ENCODE measurements around the gene RFK. TPM values are rescaled to one million over a fixed set of nuclear protein-coding genes. Genes with fewer than 3 reads are reported as not detected.

RFK gene
- polyA plus RNA-seq, 1 donor from 2014 or later = 131 TPM

- peaks cover 6% of the 10 kb centered on the region for H3F3A ChIP-seq (ENCODE audit: insufficient read depth, low read length, poor library complexity, severe bottlenecking)
- H3K9me2 ChIP-seq (ENCODE audit: insufficient read depth, low read length) = no peaks in the 10 kb centered on the region
- no peaks in the 10 kb centered on the region for H4K20me1 ChIP-seq (ENCODE audit: insufficient read depth)
- no peak overlapping the region for H2AFZ ChIP-seq (ENCODE audit: low read depth, low read length)
- no peak overlapping the region for H3K27ac ChIP-seq (ENCODE audit: low read length)
- H3K79me2 ChIP-seq (replicated peaks; ENCODE audit: insufficient read depth, low read length) = no peaks in the 10 kb centered on the region
- no peak overlapping the region for H3K4me2 ChIP-seq (ENCODE audit: low read length)
- H3K9me3 ChIP-seq (ENCODE audit: low read length) = no peaks in the 10 kb centered on the region
- no peak overlapping the region for H3K4me3 ChIP-seq (ENCODE audit: low read length)
- no peaks in the 10 kb centered on the region for H3K27me3 ChIP-seq (ENCODE audit: insufficient read depth, low read depth, low read length)
- no peaks in the 10 kb centered on the region for H3K36me3 ChIP-seq (ENCODE audit: insufficient read depth, low read length)
- TF ChIP-seq REST (IDR thresholded peaks at IDR 0.05; ENCODE audit: borderline replicate concordance) (no peak), MXI1 (conservative IDR thresholded peaks at IDR 0.05; ENCODE audit: poor library complexity, severe bottlenecking) (no peak), RAD21 (conservative IDR thresholded peaks at IDR 0.05) (no peak), EZH2 (IDR thresholded peaks at IDR 0.05; ENCODE audit: borderline replicate concordance, insufficient read depth, low read length, poor library complexity, severe bottlenecking) (no peak)
- no peak overlapping the region for H3K9ac ChIP-seq (ENCODE audit: low read length)
Measured at GRCh38 chr9:76400534-76401096, 6.4 kb upstream of the RFK start.

GRCh38 chr9:76399856-76400255, 5.6 kb upstream of the RFK start:
- no peaks in the 10 kb centered on the region for H4K20me1 ChIP-seq (ENCODE audit: insufficient read depth)
- peaks cover 13% of the 10 kb centered on the region for H3F3A ChIP-seq (ENCODE audit: insufficient read depth, low read length, poor library complexity, severe bottlenecking)
- no peaks in the 10 kb centered on the region for H3K27me3 ChIP-seq (ENCODE audit: insufficient read depth, low read depth, low read length)
- H2AFZ ChIP-seq (ENCODE audit: low read depth, low read length) = no peak overlapping the region
- no peaks in the 10 kb centered on the region for H3K36me3 ChIP-seq (ENCODE audit: insufficient read depth, low read length)
- H3K9ac ChIP-seq (ENCODE audit: low read length) = no peak overlapping the region
- H3K4me3 ChIP-seq (ENCODE audit: low read length) = no peak overlapping the region
- no peak overlapping the region for H3K27ac ChIP-seq (ENCODE audit: low read length)
- no peaks in the 10 kb centered on the region for H3K9me2 ChIP-seq (ENCODE audit: insufficient read depth, low read length)
- no peaks in the 10 kb centered on the region for H3K79me2 ChIP-seq (replicated peaks; ENCODE audit: insufficient read depth, low read length)
- H3K9me3 ChIP-seq (ENCODE audit: low read length) = no peaks in the 10 kb centered on the region
- no peak for TF ChIP-seq REST (IDR thresholded peaks at IDR 0.05; ENCODE audit: borderline replicate concordance)
- no peak for TF ChIP-seq EP300 (conservative IDR thresholded peaks at IDR 0.05; ENCODE audit: poor library complexity, severe bottlenecking)
- TF ChIP-seq TAF1 (IDR thresholded peaks at IDR 0.05; ENCODE audit: low read depth) = no peak
- no peak for TF ChIP-seq CTCF (IDR thresholded peaks at IDR 0.05; ENCODE audit: poor library complexity, severe bottlenecking)
- TF ChIP-seq MXI1 (conservative IDR thresholded peaks at IDR 0.05; ENCODE audit: poor library complexity, severe bottlenecking) = no peak
- no peak for TF ChIP-seq SMC3 (conservative IDR thresholded peaks at IDR 0.05; ENCODE audit: poor library complexity)
- TF ChIP-seq EZH2 (IDR thresholded peaks at IDR 0.05; ENCODE audit: borderline replicate concordance, insufficient read depth, low read length, poor library complexity, severe bottlenecking) = no peak
- no peak for TF ChIP-seq RAD21 (conservative IDR thresholded peaks at IDR 0.05)
- no peak for TF ChIP-seq POLR2AphosphoS5 (IDR thresholded peaks at IDR 0.05)
- no peak overlapping the region for H3K4me2 ChIP-seq (ENCODE audit: low read length)
